Suprapubic skin (tissue), 4 donors: ENCODE results near the gene DSP.

Source experiments
- CTCF ChIP-seq, 2 donors: fragments of 200-600 bp in 1 of 2; fragments of 450-650 bp in 1 of 2; sonication (generic) in 1 of 2; IDR thresholded peaks; one replicate each; pipeline ENCODE4 v1.5.1; 2016 to 2019; ENCODE audit warnings: antibody characterized with exemption in 2 of 2, mild to moderate bottlenecking in 1 of 2, moderate library complexity in 1 of 2
- EP300 ChIP-seq: sonication (generic); formaldehyde crosslinking; IDR thresholded peaks from one replicate; pipeline ENCODE4 v1.6.1; 2017; ENCODE audit warnings: antibody characterized with exemption
- POLR2A ChIP-seq, 2 donors: fragments of 450-650 bp; IDR thresholded peaks; one replicate each; pipeline ENCODE4 v1.6.1; 2017; ENCODE audit warnings: antibody characterized with exemption in 2 of 2, mild to moderate bottlenecking in 2 of 2, moderate library complexity in 2 of 2
- POLR2AphosphoS5 ChIP-seq, 3 donors: sonication (generic); formaldehyde crosslinking; IDR thresholded peaks; one replicate each; pipeline ENCODE4 v1.6.1; 2017; ENCODE audit warnings: antibody characterized with exemption in 3 of 3

- TF ChIP-seq CTCF (IDR thresholded peaks at IDR 0.05), result no peak
- no peak for TF ChIP-seq POLR2AphosphoS5 (IDR thresholded peaks at IDR 0.05)
- no peak for TF ChIP-seq POLR2A (IDR thresholded peaks at IDR 0.05)
- TF ChIP-seq EP300, result no peak
These were observed 24.6 kb downstream of the DSP start for GRCh38 chr6:7566107-7566506.
